GM19043 (cell line): ENCODE measurements around the gene PALM3.
"Not testable (repeated sequence)": the region's sequence is repeated elsewhere in the genome, so short reads cannot be mapped to it uniquely, and the experiment has no call there.

ENCODE experiments used
- ATAC-seq: cut with Tn5 transposase; IDR thresholded peaks from one replicate; pipeline ENCODE4 v1.9.1; 2021; ENCODE audit warnings: low read depth; ENCODE audit not compliant: unreplicated experiment

Gene PALM3

GRCh38 chr19:14035706-14036105, 26.2 kb downstream of the PALM3 start:
- ATAC-seq = no peak

GRCh38 chr19:14035159-14035558, 26.7 kb downstream of the PALM3 start:
- ATAC-seq = not testable (repeated sequence)

GRCh38 chr19:14033946-14034345, 27.9 kb downstream of the PALM3 start:
- ATAC-seq = no peak

GRCh38 chr19:14031719-14032480, 30.0 kb downstream of the PALM3 start, which contains the start of gene IL27RA:
TSS of gene IL27RA (plus strand) at chr19:14031762. CDS start at chr19:14031873, 111 bp downstream.
- ATAC-seq = no peak

- no peak for ATAC-seq
Measured at GRCh38 chr19:14030997-14031718, 30.7 kb downstream of the PALM3 start.

- ATAC-seq = no peak
Measured at GRCh38 chr19:14028901-14029300, 33.0 kb downstream of the PALM3 start.

- ATAC-seq = no peak
Measured at GRCh38 chr19:14027856-14028450, 33.9 kb downstream of the PALM3 start, which contains the start of gene RLN3. TSS of gene RLN3 (plus strand) at chr19:14028148. CDS start at chr19:14028205, 57 bp downstream.

GRCh38 chr19:14026652-14027192, 35.2 kb downstream of the PALM3 start:
- ATAC-seq = not testable (repeated sequence)

GRCh38 chr19:14023404-14024235, 38.3 kb downstream of the PALM3 start:
- ATAC-seq = no peak

GRCh38 chr19:14022469-14022868, 39.4 kb downstream of the PALM3 start:
- no peak for ATAC-seq

- no peak for ATAC-seq
Measured at GRCh38 chr19:14021474-14021873, 40.4 kb downstream of the PALM3 start.

- not testable (repeated sequence) for ATAC-seq
Measured at GRCh38 chr19:14019739-14020138, 42.1 kb downstream of the PALM3 start.

- no peak for ATAC-seq
Measured at GRCh38 chr19:14019100-14019499, 42.8 kb downstream of the PALM3 start.

GRCh38 chr19:14015524-14016035, 46.3 kb downstream of the PALM3 start:
- ATAC-seq = no peak

- no peak for ATAC-seq
Measured at GRCh38 chr19:14012378-14012915, 49.4 kb downstream of the PALM3 start.

- peak; percentile 18 for ATAC-seq
Measured at GRCh38 chr19:14006766-14007562, 54.9 kb downstream of the PALM3 start.

- ATAC-seq = peak; percentile 69
Measured at GRCh38 chr19:14006085-14006765, 55.7 kb downstream of the PALM3 start, which contains the start of gene RFX1. TSS of gene RFX1 (minus strand) at chr19:14006320. CDS start at chr19:13993843, 12,477 bp downstream.
